ENCODE results near the gene OPCML. TPM values are rescaled to one million over a fixed set of nuclear protein-coding genes. Genes with fewer than 3 reads are reported as not detected.

OPCML gene
- polyA plus RNA-seq, 3 donors = not detected

DNA sequence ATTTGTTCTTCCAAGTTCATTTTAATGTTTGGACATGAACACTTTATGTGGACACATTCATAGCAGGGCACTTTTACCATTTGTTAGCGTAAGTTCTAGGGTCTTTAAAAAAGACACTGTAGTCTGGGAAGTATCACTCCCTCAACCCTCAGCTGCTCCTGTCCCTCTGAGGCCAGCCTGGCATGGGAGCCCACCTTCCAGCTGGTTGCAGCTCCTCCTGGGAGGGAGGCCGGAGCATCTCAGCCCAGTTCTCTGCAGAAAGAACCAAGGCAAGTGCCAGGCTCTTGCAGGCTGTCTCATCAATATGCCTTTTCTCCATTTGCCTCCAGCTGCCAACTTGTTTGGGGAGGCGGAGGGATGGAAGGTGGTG is 150.6 kb downstream of the OPCML start:
- Histone ChIP-seq H3K4me1 (ENCODE audit: control insufficient read depth in 1 of 2, insufficient read depth in 2 of 2, low read length in 2 of 2) (no peaks in the 10 kb centered on the region), H3K9ac (ENCODE audit: insufficient read depth, low read length, poor library complexity, severe bottlenecking) (no peak overlapping the region), H3K36me3 (replicated peaks in 1 of 2; ENCODE audit: control insufficient read depth in 1 of 2, insufficient read depth in 2 of 2, low read length in 2 of 2) (no peaks in the 10 kb centered on the region), H3K27me3 (ENCODE audit: control insufficient read depth in 2 of 2, insufficient read depth in 2 of 2, low read length in 2 of 2) (no peaks in the 10 kb centered on the region), H2AFZ (ENCODE audit: insufficient read depth, low read depth, low read length, poor library complexity, severe bottlenecking) (no peak overlapping the region), H3K4me2 (replicated peaks; ENCODE audit: extremely low read depth, low read length, poor library complexity, severe bottlenecking) (no peak overlapping the region), H3K27ac (ENCODE audit: low read depth in 1 of 2, low read length in 2 of 2) (no peak overlapping the region), H3K9me3 (replicated peaks in 1 of 2; ENCODE audit: control insufficient read depth in 1 of 2, insufficient read depth in 1 of 2, low read length in 2 of 2) (no peaks in the 10 kb centered on the region), H3K4me3 (replicated peaks in 1 of 3; ENCODE audit: low read depth in 2 of 3, low read length in 3 of 3) (no peak overlapping the region), H4K20me1 (ENCODE audit: insufficient read depth, low read length) (no peaks in the 10 kb centered on the region), H3K79me2 (ENCODE audit: insufficient read depth, low read length) (no peaks in the 10 kb centered on the region)
- no peaks in the 10 kb centered on the region for H3K36me3 Mint-ChIP-seq
- no peak overlapping the region for H3K27ac Mint-ChIP-seq
- no peak for DNase-seq
- peaks cover 0 to 5% (median 0%) of the 10 kb centered on the region in 7 donors for H3K9me3 Mint-ChIP-seq
- intact Hi-C loops (cut with micrococcal nuclease) = no loop called here
- peaks cover 0 to 4% (median 2%) of the 10 kb centered on the region in 3 donors for H3K27me3 Mint-ChIP-seq (ENCODE audit: low read depth in 3 of 3)
- no peaks in the 10 kb centered on the region for H3K4me1 Mint-ChIP-seq
- H3K4me3 Mint-ChIP-seq = no peak overlapping the region
- TF ChIP-seq, protein P1, sequence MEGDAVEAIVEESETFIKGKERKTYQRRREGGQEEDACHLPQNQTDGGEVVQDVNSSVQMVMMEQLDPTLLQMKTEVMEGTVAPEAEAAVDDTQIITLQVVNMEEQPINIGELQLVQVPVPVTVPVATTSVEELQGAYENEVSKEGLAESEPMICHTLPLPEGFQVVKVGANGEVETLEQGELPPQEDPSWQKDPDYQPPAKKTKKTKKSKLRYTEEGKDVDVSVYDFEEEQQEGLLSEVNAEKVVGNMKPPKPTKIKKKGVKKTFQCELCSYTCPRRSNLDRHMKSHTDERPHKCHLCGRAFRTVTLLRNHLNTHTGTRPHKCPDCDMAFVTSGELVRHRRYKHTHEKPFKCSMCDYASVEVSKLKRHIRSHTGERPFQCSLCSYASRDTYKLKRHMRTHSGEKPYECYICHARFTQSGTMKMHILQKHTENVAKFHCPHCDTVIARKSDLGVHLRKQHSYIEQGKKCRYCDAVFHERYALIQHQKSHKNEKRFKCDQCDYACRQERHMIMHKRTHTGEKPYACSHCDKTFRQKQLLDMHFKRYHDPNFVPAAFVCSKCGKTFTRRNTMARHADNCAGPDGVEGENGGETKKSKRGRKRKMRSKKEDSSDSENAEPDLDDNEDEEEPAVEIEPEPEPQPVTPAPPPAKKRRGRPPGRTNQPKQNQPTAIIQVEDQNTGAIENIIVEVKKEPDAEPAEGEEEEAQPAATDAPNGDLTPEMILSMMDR (IDR thresholded peaks at IDR 0.05) = no peak
- WGBS (ENCODE audit: insufficient coverage) = no CpG with 5 or more reads among the region's 3 CpGs

DNA sequence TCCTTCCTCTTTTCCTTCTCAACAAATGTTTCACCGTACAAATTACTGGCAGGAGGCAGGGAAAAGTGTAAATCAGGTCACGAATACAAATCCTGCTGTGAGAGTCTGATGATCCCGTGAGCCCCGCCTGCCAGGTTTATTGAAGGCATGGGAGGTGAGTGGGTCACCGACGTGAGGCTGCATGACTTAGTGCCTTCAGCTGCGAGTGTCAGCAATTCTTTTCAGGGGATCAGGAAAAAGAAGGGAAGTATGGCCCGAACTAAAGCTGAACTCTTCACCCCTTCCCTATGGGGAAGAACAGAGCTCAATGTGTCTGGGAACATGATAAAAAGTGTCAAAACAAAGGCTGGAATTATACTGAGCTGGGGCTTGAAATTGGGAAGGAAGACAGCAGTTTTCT is 166.2 kb downstream of the OPCML start:
- H3K36me3 Mint-ChIP-seq = no peaks in the 10 kb centered on the region

More for the DNA sequence above, 166.2 kb downstream of the OPCML start:
- H3K4me1 Mint-ChIP-seq = no peaks in the 10 kb centered on the region
- Histone ChIP-seq H3K36me3 (replicated peaks in 1 of 2; ENCODE audit: control insufficient read depth in 1 of 2, insufficient read depth in 2 of 2, low read length in 2 of 2) (no peaks in the 10 kb centered on the region), H3K27me3 (ENCODE audit: control insufficient read depth in 2 of 2, insufficient read depth in 2 of 2, low read length in 2 of 2) (no peaks in the 10 kb centered on the region), H3K9me3 (replicated peaks in 1 of 2; ENCODE audit: control insufficient read depth in 1 of 2, insufficient read depth in 1 of 2, low read length in 2 of 2) (peaks cover 5 to 18% of the 10 kb centered on the region in 2 donors), H4K20me1 (ENCODE audit: insufficient read depth, low read length) (no peaks in the 10 kb centered on the region), H3K4me3 (replicated peaks in 1 of 3; ENCODE audit: low read depth in 2 of 3, low read length in 3 of 3) (no peak overlapping the region), H2AFZ (ENCODE audit: insufficient read depth, low read depth, low read length, poor library complexity, severe bottlenecking) (no peak overlapping the region), H3K27ac (ENCODE audit: low read depth in 1 of 2, low read length in 2 of 2) (no peak overlapping the region), H3K4me1 (ENCODE audit: control insufficient read depth in 1 of 2, insufficient read depth in 2 of 2, low read length in 2 of 2) (no peaks in the 10 kb centered on the region), H3K9ac (ENCODE audit: insufficient read depth, low read length, poor library complexity, severe bottlenecking) (no peak overlapping the region), H3K4me2 (replicated peaks; ENCODE audit: extremely low read depth, low read length, poor library complexity, severe bottlenecking) (no peak overlapping the region), H3K79me2 (ENCODE audit: insufficient read depth, low read length) (no peaks in the 10 kb centered on the region)
- intact Hi-C loops (cut with micrococcal nuclease) = no loop called here
- no peak for DNase-seq
- peaks cover 1 to 14% (median 8%) of the 10 kb centered on the region in 7 donors for H3K9me3 Mint-ChIP-seq
- H3K27ac Mint-ChIP-seq = no peak overlapping the region
- no peaks in the 10 kb centered on the region for H3K27me3 Mint-ChIP-seq (ENCODE audit: low read depth in 3 of 3)
- TF ChIP-seq, protein P1 (IDR thresholded peaks at IDR 0.05) = no peak
- no peak overlapping the region for H3K4me3 Mint-ChIP-seq
- 50% methylated on average over 4 of the region's 8 CpGs for WGBS (ENCODE audit: insufficient coverage)
